Hepatocyte (in vitro differentiated cells): Measurements from ENCODE around the gene SORBS2. TPM values are rescaled to one million over a fixed set of nuclear protein-coding genes. Genes with fewer than 3 reads are reported as not detected.

Experiments used
- DNase-seq: peaks from one replicate; pipeline ENCODE4 v3.0.0-alpha.2; 2016; ENCODE audit warnings: low spot score
- H2AFZ ChIP-seq: fragments of 200-600 bp; sonication (generic); 2 replicates; pipeline ENCODE4 v1.6.0; 2016; ENCODE audit warnings: antibody characterized with exemption, mild to moderate bottlenecking
- H3K27ac ChIP-seq: fragments of 200-600 bp; sonication (generic); 2 replicates; pipeline ENCODE4 v1.5.1; 2016; ENCODE audit warnings: mild to moderate bottlenecking
- H3K27me3 ChIP-seq: fragments of 200-600 bp; sonication (generic); 2 replicates; pipeline ENCODE4 v1.6.1; 2016
- H3K36me3 ChIP-seq: fragments of 200-600 bp; sonication (generic); replicated peaks from 2 replicates; pipeline ENCODE4 v1.5.1; 2016; ENCODE audit warnings: low read depth; ENCODE audit not compliant: insufficient read depth
- H3K4me1 ChIP-seq: fragments of 200-600 bp; sonication (generic); 2 replicates; pipeline ENCODE4 v1.5.1; 2016; ENCODE audit warnings: mild to moderate bottlenecking, moderate library complexity; ENCODE audit not compliant: insufficient read depth
- H3K4me2 ChIP-seq: fragments of 200-600 bp; sonication (generic); 2 replicates; pipeline ENCODE4 v1.6.0; 2016
- H3K4me3 ChIP-seq: fragments of 200-600 bp; sonication (generic); 2 replicates; pipeline ENCODE4 v1.5.1; 2016; ENCODE audit warnings: mild to moderate bottlenecking
- H3K79me2 ChIP-seq: fragments of 200-600 bp; sonication (generic); 2 replicates; pipeline ENCODE4 v1.6.0; 2017; ENCODE audit warnings: mild to moderate bottlenecking
- H3K9me2 ChIP-seq: fragments of 200-600 bp; sonication (generic); replicated peaks from 2 replicates; pipeline ENCODE4 v1.6.0; 2017; ENCODE audit warnings: mild to moderate bottlenecking; ENCODE audit not compliant: insufficient read depth
- H3K9me3 ChIP-seq: fragments of 200-600 bp; sonication (generic); 2 replicates; pipeline ENCODE4 v1.5.1; 2016; ENCODE audit warnings: low read depth, mild to moderate bottlenecking
- H4K20me1 ChIP-seq: fragments of 200-600 bp; sonication (generic); 2 replicates; pipeline ENCODE4 v1.6.0; 2016; ENCODE audit warnings: mild to moderate bottlenecking; ENCODE audit not compliant: insufficient read depth, poor library complexity, severe bottlenecking
- EZH2 ChIP-seq: fragments of 200-600 bp; sonication (generic); IDR thresholded peaks from 2 replicates; pipeline ENCODE4 v1.6.1; 2016; ENCODE audit warnings: antibody characterized with exemption, mild to moderate bottlenecking, borderline replicate concordance
- EZH2phosphoT487 ChIP-seq: fragments of 200-600 bp; sonication (generic); IDR thresholded peaks from one replicate; pipeline ENCODE4 v1.6.1; 2018; ENCODE audit warnings: antibody characterized with exemption, mild to moderate bottlenecking, low read depth, moderate library complexity; ENCODE audit not compliant: unreplicated experiment, severe bottlenecking
- WGBS: methylation state at CpG from one replicate; pipeline ENCODE4 v1.1.6; 2016; ENCODE audit warnings: low lambda C conversion rate; ENCODE audit errors: missing lambda C conversion rate; 5-methylcytosine and 5-hydroxymethylcytosine counted together
- polyA plus RNA-seq: library from polyadenylated mRNA; unstranded; fragments of >200 nt; fragmentation: Nextera tagmentation; extraction: Ambion mirVana; gene quantifications from 2 replicates; pipeline ENCODE4 v1.2.1, GENCODE V29; 2016
- small RNA-seq: library from RNA; depleted of rRNA; stranded (forward); fragments of <200 nt; gene quantifications from one replicate; pipeline ENCODE3, GENCODE V24; 2014
- total RNA-seq: library from RNA; depleted of rRNA; stranded (reverse); fragments of >200 nt; gene quantifications from 2 replicates; pipeline ENCODE4 v1.2.3, GENCODE V29; 2014
- TF ChIP-seq, protein P1 (sequence below): fragments of 200-600 bp; sonication (generic); IDR thresholded peaks from 2 replicates; pipeline ENCODE4 v1.5.1; 2016; ENCODE audit warnings: antibody characterized with exemption, mild to moderate bottlenecking; ENCODE audit not compliant: poor library complexity

SORBS2 gene
- total and polyA plus RNA-seq, 2 experiments from 2014 or later: 43.4 to 52.1 TPM

DNA sequence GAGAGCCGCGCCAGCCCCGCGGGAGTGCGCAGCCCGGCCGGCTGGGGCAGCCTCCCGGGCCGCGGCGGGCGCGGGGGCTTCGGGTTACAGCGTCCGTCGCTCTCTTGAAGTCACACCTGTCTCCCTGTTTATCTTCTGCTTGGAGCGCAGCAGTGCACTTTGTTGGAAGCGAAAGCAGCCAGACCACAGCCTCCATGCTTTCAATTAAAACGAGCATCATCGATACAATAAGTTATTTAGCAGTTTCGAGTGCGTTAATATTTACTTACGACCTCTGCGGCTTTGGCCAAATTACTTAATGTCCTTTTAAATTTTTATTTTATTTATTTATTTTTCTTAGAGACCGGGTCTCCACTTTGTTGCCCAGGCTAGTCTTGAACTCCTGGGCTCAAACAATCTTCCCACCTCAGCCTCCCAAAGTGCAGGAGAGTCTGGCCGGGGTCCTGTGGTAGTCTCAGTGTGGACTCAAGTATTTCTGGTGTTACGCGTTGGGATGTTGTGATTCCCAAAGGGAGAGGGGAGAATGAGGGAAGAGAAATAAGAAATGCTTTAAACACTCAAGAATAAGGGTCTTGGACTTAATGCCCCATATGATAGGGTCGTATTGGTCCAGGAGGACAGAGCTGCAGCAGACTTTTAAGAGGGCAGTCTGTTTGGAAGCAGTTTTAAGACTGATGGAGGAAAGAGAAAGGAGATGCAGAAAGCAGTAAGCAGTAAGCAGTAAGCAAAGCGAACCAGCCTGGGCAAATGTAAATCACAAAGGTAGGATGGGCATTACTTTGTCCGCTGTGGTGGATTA is 276.2 kb downstream of the SORBS2 start:
- H3K4me2 ChIP-seq: peak overlapping the region; percentile 98
- no peak overlapping the region for H3K27ac ChIP-seq
- DNase-seq: no peak
- H3K36me3 ChIP-seq: no peaks in the 10 kb centered on the region
- peaks cover 6% of the 10 kb centered on the region for H3K4me1 ChIP-seq
- no peaks in the 10 kb centered on the region for H4K20me1 ChIP-seq
- peaks cover 47% of the 10 kb centered on the region for H3K27me3 ChIP-seq
- no peak for TF ChIP-seq EZH2phosphoT487
- TF ChIP-seq, protein P1, sequence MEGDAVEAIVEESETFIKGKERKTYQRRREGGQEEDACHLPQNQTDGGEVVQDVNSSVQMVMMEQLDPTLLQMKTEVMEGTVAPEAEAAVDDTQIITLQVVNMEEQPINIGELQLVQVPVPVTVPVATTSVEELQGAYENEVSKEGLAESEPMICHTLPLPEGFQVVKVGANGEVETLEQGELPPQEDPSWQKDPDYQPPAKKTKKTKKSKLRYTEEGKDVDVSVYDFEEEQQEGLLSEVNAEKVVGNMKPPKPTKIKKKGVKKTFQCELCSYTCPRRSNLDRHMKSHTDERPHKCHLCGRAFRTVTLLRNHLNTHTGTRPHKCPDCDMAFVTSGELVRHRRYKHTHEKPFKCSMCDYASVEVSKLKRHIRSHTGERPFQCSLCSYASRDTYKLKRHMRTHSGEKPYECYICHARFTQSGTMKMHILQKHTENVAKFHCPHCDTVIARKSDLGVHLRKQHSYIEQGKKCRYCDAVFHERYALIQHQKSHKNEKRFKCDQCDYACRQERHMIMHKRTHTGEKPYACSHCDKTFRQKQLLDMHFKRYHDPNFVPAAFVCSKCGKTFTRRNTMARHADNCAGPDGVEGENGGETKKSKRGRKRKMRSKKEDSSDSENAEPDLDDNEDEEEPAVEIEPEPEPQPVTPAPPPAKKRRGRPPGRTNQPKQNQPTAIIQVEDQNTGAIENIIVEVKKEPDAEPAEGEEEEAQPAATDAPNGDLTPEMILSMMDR: no peak
- no peak for TF ChIP-seq EZH2
- peak overlapping the region; percentile 80 for H2AFZ ChIP-seq
- no peaks in the 10 kb centered on the region for H3K9me2 ChIP-seq
- H3K9me3 ChIP-seq: no peaks in the 10 kb centered on the region
- 11% methylated on average over 31 of the region's 32 CpGs for WGBS
- peak overlapping the region; percentile 97 for H3K4me3 ChIP-seq
- H3K79me2 ChIP-seq: no peaks in the 10 kb centered on the region

Small RNA genes lying within 50 kb of the gene (small RNA-seq; reads per million reads assigned to genes)
- gene RF00019: not detected
